Measurements from ENCODE around the gene NMNAT2.

- TF ChIP-seq ZEB1 (IDR thresholded peaks at IDR 0.05; ENCODE audit: insufficient replicate concordance, low read depth) = no peak
- TF ChIP-seq FOXA3 (CRISPR knock-in tag; IDR thresholded peaks at IDR 0.05) = no peak
- TF ChIP-seq CREB3 (CRISPR knock-in tag; IDR thresholded peaks at IDR 0.05) = no peak
Observed at GRCh38 chr1:183239793-183240525, 178.2 kb downstream of the NMNAT2 start.

All from HepG2 (cell line).